Gastrocnemius medialis (tissue), 4 donors: Measurements from ENCODE around the gene ABHD17C. TPM values are rescaled to one million over a fixed set of nuclear protein-coding genes. Genes with fewer than 3 reads are reported as not detected.

Experiments
- ATAC-seq, 2 donors: fragments of 150-250 bp; one replicate each; pipeline ENCODE4 v1.9.1; 2016
- DNase-seq, 2 donors: peaks; one replicate each; pipeline ENCODE4 v3.0.0-alpha.2; 2019
- H3K27ac ChIP-seq, 4 donors: fragments of 200-600 bp; sonication (generic); 1 replicate in 1 of 4; 2 replicates in 3 of 4; pipeline ENCODE4 v1.5.1; 2016 to 2018; ENCODE audit warnings: mild to moderate bottlenecking in 2 of 4, moderate library complexity in 1 of 4
- H3K27me3 ChIP-seq, 3 donors: fragments of 200-600 bp; sonication (generic) in 2 of 3; 1 replicate in 1 of 3; 2 replicates in 2 of 3; pipeline versions ENCODE4 v1.5.1 to v1.6.0; 2016 to 2019; ENCODE audit warnings: mild to moderate bottlenecking in 1 of 3, moderate library complexity in 1 of 3
- H3K36me3 ChIP-seq, 2 donors: fragments of 200-600 bp; sonication (generic) in 1 of 2; one replicate each; pipeline ENCODE4 v1.5.1; 2017 to 2018
- H3K4me1 ChIP-seq, 2 donors: fragments of 200-600 bp; sonication (generic) in 1 of 2; one replicate each; pipeline ENCODE4 v1.5.1; 2016 to 2017; ENCODE audit warnings: mild to moderate bottlenecking in 2 of 2
- H3K4me3 ChIP-seq, 4 donors: fragments of 200-600 bp; sonication (generic) in 3 of 4; 1 replicate in 1 of 4; 2 replicates in 3 of 4; pipeline ENCODE4 v1.5.1; 2016 to 2019; ENCODE audit warnings: mild to moderate bottlenecking in 2 of 4
- H3K9me3 ChIP-seq, 3 donors: fragments of 200-600 bp; sonication (generic) in 2 of 3; 1 replicate in 1 of 3; 2 replicates in 2 of 3; pipeline ENCODE4 v1.5.1; 2016 to 2019
- CTCF ChIP-seq, 5 experiments: fragments of 450-650 bp in 3 of 5; fragments of 200-600 bp in 2 of 5; sonication (generic) in 2 of 5; IDR thresholded peaks in 4 of 5; conservative IDR thresholded peaks in 1 of 5; 1 replicate in 4 of 5; 2 replicates in 1 of 5; pipeline ENCODE4 v1.5.1; 2016 to 2019; ENCODE audit warnings: antibody characterized with exemption in 5 of 5, mild to moderate bottlenecking in 3 of 5, moderate library complexity in 3 of 5
- POLR2A ChIP-seq, 2 donors: fragments of 450-650 bp; IDR thresholded peaks; one replicate each; pipeline ENCODE4 v1.6.1; 2017; ENCODE audit warnings: antibody characterized with exemption in 2 of 2, mild to moderate bottlenecking in 2 of 2, moderate library complexity in 2 of 2
- in situ Hi-C, 4 donors: fragments of 200-750 bp; cut with MboI; loops; one replicate each; pipeline versions ENCODE4 v1.15.0 to v1.8.0; 2017; ENCODE audit warnings: low sequenced_read_pairs in 4 of 4
- intact Hi-C: fragments of 100-400 bp; cut with DNase I; formaldehyde crosslinking; loops from one replicate; pipeline ENCODE4 v1.15.1; 2023; ENCODE audit warnings: low total_unique reads
- total RNA-seq, 4 donors: library from RNA; depleted of rRNA; stranded (reverse); fragments of >200 nt; gene quantifications; one replicate each; pipeline versions ENCODE4 v1.1.0 to v1.2.3, GENCODE V29; 2016

The ABHD17C gene
- total RNA-seq, 4 donors from 2014 or later = 0.98 to 3.3 (median 2.5) TPM; not detected in 1

- Histone ChIP-seq H3K27me3 (no peaks in the 10 kb centered on the region), H3K4me3 (no peak overlapping the region), H3K4me1 (no peaks in the 10 kb centered on the region), H3K27ac (no peak overlapping the region), H3K9me3 (no peaks in the 10 kb centered on the region), H3K36me3 (no peaks in the 10 kb centered on the region)
- TF ChIP-seq CTCF (IDR thresholded peaks at IDR 0.05 in 4 of 5, conservative IDR thresholded peaks at IDR 0.05 in 1 of 5) (no peak), POLR2A (IDR thresholded peaks at IDR 0.05) (no peak)
- intact Hi-C loops (no loop called here), in situ Hi-C loops (no loop called here)
- DNase-seq (no peak), ATAC-seq (no peak)
These were observed 48.2 kb downstream of the ABHD17C start for GRCh38 chr15:80743189-80743833.

GRCh38 chr15:80744415-80744814 lies 49.3 kb downstream of the ABHD17C start:
- ATAC-seq = no peak
- no peaks in the 10 kb centered on the region for H3K36me3 ChIP-seq

DNA sequence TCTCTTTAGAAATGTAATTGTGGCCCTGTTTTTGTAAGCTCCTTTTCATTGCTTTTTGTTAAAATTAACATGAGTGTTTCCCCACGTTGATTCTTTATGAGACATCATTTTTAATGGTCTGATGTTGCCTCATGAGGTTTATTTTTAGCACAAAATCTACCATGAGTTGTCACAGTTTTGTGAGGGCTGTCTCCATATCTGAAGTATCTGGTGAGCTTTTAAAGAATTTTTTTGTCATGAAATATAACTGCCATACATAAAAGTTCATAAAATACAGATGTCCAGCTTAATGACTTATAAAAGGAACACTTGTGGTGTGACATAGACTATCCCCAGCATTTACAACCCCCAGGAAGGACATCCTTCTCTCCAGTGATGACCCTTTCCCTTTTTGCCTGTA lies 49.7 kb downstream of the ABHD17C start:
- DNase-seq (no peak), ATAC-seq (no peak)
- no peaks in the 10 kb centered on the region for H3K36me3 ChIP-seq
- no peaks in the 10 kb centered on the region for H3K4me1 ChIP-seq
- no peak overlapping the region for H3K4me3 ChIP-seq
- in situ Hi-C loops = no loop called here
- intact Hi-C loops = no loop called here
- no peak for TF ChIP-seq CTCF (IDR thresholded peaks at IDR 0.05 in 4 of 5, conservative IDR thresholded peaks at IDR 0.05 in 1 of 5)
- no peak overlapping the region for H3K27ac ChIP-seq
- no peaks in the 10 kb centered on the region for H3K27me3 ChIP-seq
- H3K9me3 ChIP-seq = no peaks in the 10 kb centered on the region

More at GRCh38 chr15:80744415-80744814, 49.3 kb downstream of the ABHD17C start:
- in situ Hi-C loops = no loop called here
- no peaks in the 10 kb centered on the region for H3K9me3 ChIP-seq
- no peak overlapping the region for H3K4me3 ChIP-seq
- no peak overlapping the region for H3K27ac ChIP-seq
- no peaks in the 10 kb centered on the region for H3K27me3 ChIP-seq
- TF ChIP-seq CTCF (IDR thresholded peaks at IDR 0.05 in 4 of 5, conservative IDR thresholded peaks at IDR 0.05 in 1 of 5) (no peak), POLR2A (IDR thresholded peaks at IDR 0.05) (no peak)
- DNase-seq = no peak
- no peaks in the 10 kb centered on the region for H3K4me1 ChIP-seq
- intact Hi-C loops = no loop called here

DNA sequence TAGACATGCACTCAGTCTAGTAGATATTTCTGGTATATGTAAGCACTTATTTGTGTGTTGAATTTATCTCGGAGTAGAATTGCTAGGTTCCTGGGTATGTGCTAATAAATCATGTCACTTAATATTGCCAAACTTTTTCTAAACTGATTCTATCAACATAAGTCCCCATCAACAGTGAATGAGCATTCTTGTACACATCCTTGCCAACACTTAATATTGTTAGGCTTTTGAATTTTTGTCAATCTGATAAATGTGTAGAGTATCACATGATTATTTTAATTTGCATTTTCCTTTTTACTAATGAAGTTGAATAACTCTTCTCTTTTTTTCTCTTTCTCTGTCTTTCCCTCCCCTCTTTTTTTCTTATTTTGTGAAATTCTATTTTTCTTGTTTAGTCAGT lies 50.8 kb downstream of the ABHD17C start:
- H3K27me3 ChIP-seq = no peaks in the 10 kb centered on the region
- TF ChIP-seq POLR2A (IDR thresholded peaks at IDR 0.05) = no peak
- TF ChIP-seq CTCF (IDR thresholded peaks at IDR 0.05 in 4 of 5, conservative IDR thresholded peaks at IDR 0.05 in 1 of 5) = no peak
- H3K36me3 ChIP-seq = no peaks in the 10 kb centered on the region
- in situ Hi-C loops (no loop called here), intact Hi-C loops (no loop called here)
- H3K27ac ChIP-seq = no peak overlapping the region
- no peak for ATAC-seq
- H3K4me1 ChIP-seq = no peaks in the 10 kb centered on the region
- H3K4me3 ChIP-seq = no peak overlapping the region
- H3K9me3 ChIP-seq = no peaks in the 10 kb centered on the region
- no peak for DNase-seq
